GM12878 (cell line): ENCODE results near the gene CARMIL3. TPM values are rescaled to one million over a fixed set of nuclear protein-coding genes. Genes with fewer than 3 reads are reported as not detected.
A peak's percentile ranks its signal among the peaks of the same experiment; 100 is the strongest.
"Not testable (repeated sequence)": the region's sequence is repeated elsewhere in the genome, so short reads cannot be mapped to it uniquely, and the experiment has no call there.

Experiments
- ATAC-seq: fragments of 200-7000 bp; cut with Tn5 transposase; 3 replicates; pipeline ENCODE4 v1.9.1; 2020; ENCODE audit warnings: mild to moderate bottlenecking, moderate library complexity
- BruUV-seq: library from RNA; stranded (reverse); fragments of 400-500 nt; replicated peaks from 2 replicates; lab custom pipeline; 2021; lab: Mats Ljungman, UMichigan
- CTCF ChIA-PET: fragments of 300-600 bp; sonication (Branson Sonifier 250); formaldehyde crosslinking; extraction: SDS; loops from one replicate; lab custom pipeline; 2021; ENCODE audit warnings: inconsistent platforms; lab: Yijun Ruan, JAX
- POLR2A ChIA-PET: fragments of 350-600 bp; formaldehyde crosslinking; extraction: SDS; loops from one replicate; lab custom pipeline; 2021; ENCODE audit warnings: inconsistent platforms; lab: Charles Lee
- RAD21 ChIA-PET: fragments of 300-600 bp; sonication (Branson Sonifier 250); formaldehyde crosslinking; loops from one replicate; lab custom pipeline; 2023; ENCODE audit warnings: antibody characterized with exemption; ENCODE audit not compliant: unreplicated experiment; lab: Charles Lee
- SMC1A ChIA-PET: fragments of 300-600 bp; sonication (Branson Sonifier 250); formaldehyde crosslinking; loops from one replicate; lab custom pipeline; 2023; ENCODE audit not compliant: unreplicated experiment, uncharacterized antibody; lab: Charles Lee
- DNase-seq: peaks from one replicate; pipeline ENCODE4 v3.0.0-alpha.2; 2011; ENCODE audit warnings: low read depth, low spot score
- FAIRE-seq: peaks from 3 replicates; lab custom pipeline; 2011; peaks lifted over from hg19 to GRCh38; lab: Jason Lieb, UNC
- H2AFZ ChIP-seq: 2 replicates; pipeline ENCODE4 v1.6.0; 2011; ENCODE audit warnings: low read depth, low read length, control low read depth; ENCODE audit not compliant: control insufficient read depth
- H3K27ac ChIP-seq: 2 replicates; pipeline ENCODE4 v1.5.1; 2011; ENCODE audit warnings: control low read depth; ENCODE audit not compliant: control insufficient read depth, insufficient read depth
- H3K27me3 ChIP-seq, 2 experiments: replicated peaks in 1 of 2; 2 replicates each; pipeline versions ENCODE4 v1.6.0 to v1.6.1; 2011; ENCODE audit warnings: low read length in 1 of 2; ENCODE audit not compliant: control insufficient read depth in 2 of 2, insufficient read depth in 2 of 2
- H3K36me3 ChIP-seq, 2 experiments: 2 replicates each; pipeline ENCODE4 v1.5.1; 2011; ENCODE audit warnings: low read length in 1 of 2; ENCODE audit not compliant: control insufficient read depth in 2 of 2, insufficient read depth in 2 of 2
- H3K4me1 ChIP-seq: 2 replicates; pipeline ENCODE4 v1.6.1; 2011; ENCODE audit warnings: mild to moderate bottlenecking, low read length, moderate library complexity, mixed read lengths; ENCODE audit not compliant: control insufficient read depth, insufficient read depth
- H3K4me2 ChIP-seq: 2 replicates; pipeline ENCODE4 v1.6.0; 2011; ENCODE audit warnings: control low read depth; ENCODE audit not compliant: control insufficient read depth, insufficient read depth
- H3K4me3 ChIP-seq: fragments of 200-600 bp; sonication (generic); 2 replicates; pipeline ENCODE4 v1.5.1; 2016
- H3K79me2 ChIP-seq: 2 replicates; pipeline ENCODE4 v1.6.0; 2011; ENCODE audit warnings: low read length; ENCODE audit not compliant: control insufficient read depth, insufficient read depth
- H3K9ac ChIP-seq: 2 replicates; pipeline ENCODE4 v1.8.0; 2011; ENCODE audit warnings: low read length, control low read depth, mixed read lengths; ENCODE audit not compliant: control insufficient read depth, insufficient read depth
- H3K9me3 ChIP-seq: replicated peaks from 3 replicates; pipeline ENCODE4 v1.5.1; 2011; ENCODE audit warnings: mild to moderate bottlenecking, low read length; ENCODE audit not compliant: control insufficient read depth, insufficient read depth
- H4K20me1 ChIP-seq: 2 replicates; pipeline ENCODE4 v1.6.0; 2011; ENCODE audit not compliant: control insufficient read depth, insufficient read depth
- BHLHE40 ChIP-seq, 2 experiments: fragments of 450-650 bp in 1 of 2; IDR thresholded peaks; 2 replicates each; pipeline ENCODE4 v1.6.1; 2011 to 2017; ENCODE audit warnings: low read depth in 2 of 2, borderline replicate concordance in 1 of 2, improper control_type of control experiment in 1 of 2, low read length in 1 of 2, mild to moderate bottlenecking in 1 of 2
- E4F1 ChIP-seq: fragments of 450-650 bp; IDR thresholded peaks from 2 replicates; pipeline ENCODE4 v1.6.1; 2018; ENCODE audit warnings: borderline replicate concordance, mild to moderate bottlenecking; ENCODE audit not compliant: partially characterized antibody
- FOXK2 ChIP-seq: fragments of 450-650 bp; IDR thresholded peaks from 2 replicates; pipeline ENCODE4 v1.6.1; 2017; ENCODE audit warnings: mild to moderate bottlenecking, moderate library complexity
- IRF5 ChIP-seq: fragments of 450-650 bp; IDR thresholded peaks from 2 replicates; pipeline ENCODE4 v1.6.1; 2017; ENCODE audit warnings: borderline replicate concordance
- SUPT20H ChIP-seq: IDR thresholded peaks from 2 replicates; pipeline ENCODE4 v1.6.1; 2011; ENCODE audit warnings: low read depth, mild to moderate bottlenecking, low read length, moderate library complexity, borderline replicate concordance; ENCODE audit not compliant: control insufficient read depth
- TCF12 ChIP-seq: IDR thresholded peaks from 2 replicates; pipeline ENCODE4 v1.6.1; 2011; ENCODE audit warnings: low read depth, mild to moderate bottlenecking, low read length
- YBX1 ChIP-seq: fragments of 450-650 bp; IDR thresholded peaks from 2 replicates; pipeline ENCODE4 v1.6.1; 2016; ENCODE audit warnings: antibody characterized with exemption
- ZZZ3 ChIP-seq: IDR thresholded peaks from 2 replicates; pipeline ENCODE4 v1.6.1; 2011; ENCODE audit warnings: low read depth; ENCODE audit not compliant: control insufficient read depth, insufficient read length
- WGBS: methylation state at CpG from one replicate; pipeline ENCODE4 v1.1.6; 2016; ENCODE audit warnings: low lambda C conversion rate; ENCODE audit not compliant: insufficient replicate concordance, insufficient coverage; ENCODE audit errors: missing lambda C conversion rate; 5-methylcytosine and 5-hydroxymethylcytosine counted together
- in situ Hi-C: fragments of 300-500 bp; cut with MboI; formaldehyde crosslinking; loops from 9 replicates; pipeline ENCODE4 v1.14.3; 2018; ENCODE audit warnings: mixed read lengths
- intact Hi-C: fragments of 100-400 bp; cut with micrococcal nuclease; formaldehyde crosslinking; loops from one replicate; pipeline ENCODE4 v1.14.2; 2022; ENCODE audit not compliant: unreplicated experiment
- polyA plus RNA-seq, 11 experiments: library from polyadenylated mRNA; depleted of rRNA in 4 of 11; unstranded in 6 of 11; stranded (reverse) in 5 of 11; fragments of >200 nt; fragmentation: Nextera tagmentation in 4 of 11; fragmentation: Illumina TruSeq in 1 of 11; extraction: Ambion mirVana in 4 of 11; extraction: Trizol in 1 of 11; gene quantifications; 1 replicate in 1 of 11; 2 replicates in 10 of 11; pipeline versions ENCODE4 v1.2.1 to v1.2.3, GENCODE V29; 2011 to 2016; ENCODE audit warnings: inconsistent platforms in 2 of 11, missing spikeins in 2 of 11, low read depth in 1 of 11
- total RNA-seq, 4 experiments: library from RNA; depleted of rRNA in 3 of 4; stranded (reverse); fragments of >200 nt in 3 of 4; fragmentation: Illumina TruSeq in 1 of 4; extraction: Trizol in 1 of 4; gene quantifications; 2 replicates each; pipeline versions ENCODE4 v1.2.1 to v1.2.3, GENCODE V29; 2013 to 2021

Gene CARMIL3
- total and polyA plus RNA-seq, 10 of the 15 experiments (the other 5 are each of a cell fraction or from before 2014, with no cell fraction given), result 0.09 to 0.32 (median 0.25) TPM; not detected in 3

GRCh38 chr14:24006817-24007652 is 44.8 kb upstream of the CARMIL3 start:
- H3K36me3 ChIP-seq, FAIRE-seq, H4K20me1 ChIP-seq, H3K27ac ChIP-seq, intact Hi-C loops, BruUV-seq, in situ Hi-C loops, H3K4me1 ChIP-seq, RAD21 ChIA-PET, H3K4me3 ChIP-seq, DNase-seq, H3K79me2 ChIP-seq, H3K27me3 ChIP-seq, H3K9me3 ChIP-seq: not testable (repeated sequence)
- 0 out of 4 replicates have a peak, but pooled peaks of 1 of the 2 experiments have one; percentile 15 for TF ChIP-seq BHLHE40 (IDR thresholded peaks at IDR 0.05; ENCODE audit: borderline replicate concordance in 1 of 2, low read depth in 2 of 2, low read length in 1 of 2)
- ChIA-PET SMC1A (interaction anchor here (0.9 to 1.7 kb wide), 2 partner anchors 83 to 101 kb away, joined by 3 read pairs; no protein-coding TSS in a partner anchor), CTCF (interaction anchor here (1.7 kb wide), 1 partner anchor 83 kb away, joined by 4 read pairs; no protein-coding TSS in a partner anchor), POLR2A (interaction anchor here (0.6 kb wide), 2 partner anchors 57 to 235 kb away, joined by 3 to 6 read pairs; no protein-coding TSS in a partner anchor)
- Histone ChIP-seq H3K4me2 (peak overlapping the region; percentile 42; the same call in 1 of the 2 replicates), H3K9ac (peak overlapping the region; percentile 44; the same call in 1 of the 2 replicates), H2AFZ (peak overlapping the region; percentile 39; the same call in 1 of the 2 replicates)
- whole genome bisulfite sequencing, result 3% methylated on average over 24 of the region's 62 CpGs
- peak; percentile 94 for ATAC-seq

- ATAC-seq, result no peak
- TF ChIP-seq ZZZ3, result no peak
- no peak for TF ChIP-seq SUPT20H
- TF ChIP-seq YBX1, result 0 out of 2 replicates have a peak, but pooled peaks have one; percentile 21
- TF ChIP-seq TCF12, result no peak
- TF ChIP-seq E4F1, result peak; percentile 27
- TF ChIP-seq IRF5, result peak; percentile 41; the same call in 1 of the 2 replicates
- no peak for TF ChIP-seq FOXK2
- TF ChIP-seq, all 136 proteins: peak for 3
- no TSS peak for BruUV-seq
- ChIA-PET POLR2A (interaction anchor here (1.0 kb wide), 1 partner anchor 82 kb away, joined by 3 read pairs; no protein-coding TSS in a partner anchor), RAD21 (interaction anchor here (0.9 kb wide), 1 partner anchor 98 kb away, joined by 4 read pairs; no protein-coding TSS in a partner anchor), CTCF (interaction anchor here (0.6 to 5.3 kb wide), 5 partner anchors 80 to 302 kb away, joined by 4 to 33 read pairs (median 5); partner anchors contain the start of genes CIDEB and IRF9), SMC1A (interaction anchor here (0.7 to 1.6 kb wide), 3 partner anchors 79 to 379 kb away, joined by 3 to 11 read pairs (median 3); no protein-coding TSS in a partner anchor)
- Histone ChIP-seq H3K4me3 (no peak overlapping the region), H3K79me2 (no peaks in the 10 kb centered on the region), H3K36me3 (no peaks in the 10 kb centered on the region), H3K4me2 (peak overlapping the region; percentile 25; the same call in 1 of the 2 replicates), H3K27ac (no peak overlapping the region), H3K9me3 (no peaks in the 10 kb centered on the region), H3K9ac (no peak overlapping the region), H3K4me1 (no peaks in the 10 kb centered on the region), H4K20me1 (no peaks in the 10 kb centered on the region), H2AFZ (no peak overlapping the region), H3K27me3 (no peaks in the 10 kb centered on the region)
- intact Hi-C loops (loop anchor here (10.0 kb wide), 1 partner anchor 204 kb away; the partner anchor contains the start of genes CHMP4A and MDP1), in situ Hi-C loops (loop anchor here (5.0 kb wide), 2 partner anchors 34 to 76 kb away; no protein-coding TSS in a partner anchor)
- WGBS, result 45% methylated on average over 2 of the region's 2 CpGs
- FAIRE-seq, result no peak
- no peak for DNase-seq
Observed at GRCh38 chr14:24011051-24011450, 40.8 kb upstream of the CARMIL3 start.
